ENCODE measurements around the gene EYA4.

DNA sequence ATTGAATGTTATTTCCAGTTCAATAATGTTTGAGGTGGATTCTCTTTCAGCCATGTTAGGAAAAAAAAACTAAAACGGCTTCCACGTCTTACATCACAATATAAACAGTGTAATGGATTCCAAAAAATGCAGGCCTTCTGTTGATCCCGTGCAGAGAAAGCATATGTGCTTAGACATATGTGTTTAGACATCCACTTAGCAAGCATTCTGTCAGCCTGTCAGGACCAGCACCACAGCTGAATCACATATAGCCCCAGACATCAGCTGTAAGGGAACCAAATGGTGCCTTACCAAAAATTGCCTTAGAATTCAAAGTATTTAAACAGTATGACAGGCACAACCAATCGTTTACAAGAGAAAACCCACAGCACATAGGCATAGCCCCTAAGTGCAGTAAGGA lies 304.9 kb downstream of the EYA4 start:
- TF ChIP-seq, protein P1, sequence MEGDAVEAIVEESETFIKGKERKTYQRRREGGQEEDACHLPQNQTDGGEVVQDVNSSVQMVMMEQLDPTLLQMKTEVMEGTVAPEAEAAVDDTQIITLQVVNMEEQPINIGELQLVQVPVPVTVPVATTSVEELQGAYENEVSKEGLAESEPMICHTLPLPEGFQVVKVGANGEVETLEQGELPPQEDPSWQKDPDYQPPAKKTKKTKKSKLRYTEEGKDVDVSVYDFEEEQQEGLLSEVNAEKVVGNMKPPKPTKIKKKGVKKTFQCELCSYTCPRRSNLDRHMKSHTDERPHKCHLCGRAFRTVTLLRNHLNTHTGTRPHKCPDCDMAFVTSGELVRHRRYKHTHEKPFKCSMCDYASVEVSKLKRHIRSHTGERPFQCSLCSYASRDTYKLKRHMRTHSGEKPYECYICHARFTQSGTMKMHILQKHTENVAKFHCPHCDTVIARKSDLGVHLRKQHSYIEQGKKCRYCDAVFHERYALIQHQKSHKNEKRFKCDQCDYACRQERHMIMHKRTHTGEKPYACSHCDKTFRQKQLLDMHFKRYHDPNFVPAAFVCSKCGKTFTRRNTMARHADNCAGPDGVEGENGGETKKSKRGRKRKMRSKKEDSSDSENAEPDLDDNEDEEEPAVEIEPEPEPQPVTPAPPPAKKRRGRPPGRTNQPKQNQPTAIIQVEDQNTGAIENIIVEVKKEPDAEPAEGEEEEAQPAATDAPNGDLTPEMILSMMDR (conservative IDR thresholded peaks at IDR 0.05; ENCODE audit: low read depth, low read length), result no peak
- TF ChIP-seq POLR2A (IDR thresholded peaks at IDR 0.05; ENCODE audit: low read depth, low read length), result no peak
- TF ChIP-seq, protein P2, sequence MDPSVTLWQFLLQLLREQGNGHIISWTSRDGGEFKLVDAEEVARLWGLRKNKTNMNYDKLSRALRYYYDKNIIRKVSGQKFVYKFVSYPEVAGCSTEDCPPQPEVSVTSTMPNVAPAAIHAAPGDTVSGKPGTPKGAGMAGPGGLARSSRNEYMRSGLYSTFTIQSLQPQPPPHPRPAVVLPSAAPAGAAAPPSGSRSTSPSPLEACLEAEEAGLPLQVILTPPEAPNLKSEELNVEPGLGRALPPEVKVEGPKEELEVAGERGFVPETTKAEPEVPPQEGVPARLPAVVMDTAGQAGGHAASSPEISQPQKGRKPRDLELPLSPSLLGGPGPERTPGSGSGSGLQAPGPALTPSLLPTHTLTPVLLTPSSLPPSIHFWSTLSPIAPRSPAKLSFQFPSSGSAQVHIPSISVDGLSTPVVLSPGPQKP (IDR thresholded peaks at IDR 0.05; ENCODE audit: borderline replicate concordance, low read depth, low read length), result no peak
- no peak for TF ChIP-seq USF2 (IDR thresholded peaks at IDR 0.05; ENCODE audit: low read depth, low read length)
- TF ChIP-seq RAD21 (IDR thresholded peaks at IDR 0.05; ENCODE audit: low read length), result no peak
- no peak for TF ChIP-seq RCOR1 (IDR thresholded peaks at IDR 0.05; ENCODE audit: insufficient replicate concordance, low read length)
- no peak for TF ChIP-seq MXI1 (IDR thresholded peaks at IDR 0.05; ENCODE audit: borderline replicate concordance, low read depth, low read length)
- no peak for TF ChIP-seq SMC3 (IDR thresholded peaks at IDR 0.05; ENCODE audit: low read depth, low read length)
- TF ChIP-seq CHD1 (IDR thresholded peaks at IDR 0.05; ENCODE audit: low read depth, low read length), result no peak
- TF ChIP-seq MAFK (IDR thresholded peaks at IDR 0.05; ENCODE audit: low read depth, low read length), result no peak
- peak; percentile 31; the same call in 1 of the 2 replicates for TF ChIP-seq CEBPB (IDR thresholded peaks at IDR 0.05; ENCODE audit: low read depth, low read length)
- TF ChIP-seq MAZ (IDR thresholded peaks at IDR 0.05; ENCODE audit: borderline replicate concordance, low read depth, low read length), result no peak
- TF ChIP-seq RFX5 (IDR thresholded peaks at IDR 0.05; ENCODE audit: low read depth, low read length), result no peak
- TF ChIP-seq BHLHE40 (IDR thresholded peaks at IDR 0.05; ENCODE audit: low read depth, low read length), result peak; percentile 98

Measured in IMR-90 (cell line).